CD4-positive, alpha-beta T cell treated with Interferon gamma for 1 hour (primary cell): Measurements from ENCODE around the gene DHX35.

Experiments
- DNase-seq: peaks from one replicate; pipeline ENCODE4 v3.0.0-alpha.2; 2020

The DHX35 gene

DNA sequence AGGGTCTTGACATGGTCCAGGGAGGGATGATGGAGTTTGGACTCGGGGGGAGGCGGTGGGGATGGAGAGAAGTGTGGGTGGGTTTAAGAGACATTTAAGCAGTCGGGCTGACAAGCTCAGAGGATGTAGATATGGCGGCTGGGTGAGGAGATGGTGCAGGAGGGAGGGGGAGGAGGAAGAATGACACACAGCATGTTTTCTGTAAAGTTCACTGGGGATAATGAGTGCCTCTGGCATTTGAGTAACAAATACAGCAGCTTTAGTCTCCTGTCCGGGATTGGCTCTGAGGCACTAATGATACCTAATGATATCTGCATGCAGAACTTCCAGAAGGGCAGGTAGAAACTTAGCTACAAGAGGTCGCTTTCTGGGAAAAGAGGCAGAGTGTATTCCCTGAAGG lies 107.8 kb downstream of the DHX35 start:
- no peak for DNase-seq

DNA sequence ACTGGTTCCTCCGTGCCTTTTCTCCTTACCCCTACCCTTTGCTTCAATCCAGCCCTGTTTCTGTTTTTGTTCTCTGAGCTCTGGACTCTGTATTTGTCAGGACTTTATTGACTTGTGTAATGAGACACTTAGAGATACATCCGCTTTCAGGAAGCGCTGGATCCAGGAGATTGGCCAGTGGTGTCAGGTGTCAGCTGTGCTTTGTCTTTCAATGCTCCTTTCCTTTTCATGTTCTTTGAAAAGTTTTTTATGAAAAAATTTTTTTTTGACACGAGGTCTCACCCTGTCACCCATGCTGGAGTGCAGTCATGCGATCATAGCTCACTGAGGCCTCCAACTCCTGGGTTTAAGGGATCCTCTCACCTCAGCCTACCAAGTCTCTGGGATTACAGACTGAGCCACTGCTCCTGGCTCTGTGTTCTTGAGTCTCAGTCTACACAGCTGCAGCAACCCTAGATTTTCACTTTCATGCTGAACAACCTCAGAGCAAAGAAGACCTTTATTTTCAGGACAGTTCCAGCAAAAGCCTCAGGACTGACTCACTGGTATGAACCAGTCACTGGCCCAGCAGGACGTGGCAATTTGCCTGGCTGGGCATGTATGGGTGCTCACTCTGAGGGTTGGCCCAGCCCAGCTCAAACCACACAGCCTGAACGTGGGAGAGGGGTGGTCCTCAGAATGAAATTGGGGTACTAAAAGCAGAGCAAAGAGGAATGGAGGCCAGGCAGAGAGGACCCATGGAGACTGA lies 108.5 kb downstream of the DHX35 start:
- no peak for DNase-seq

GRCh38 chr20:39072132-39072531 lies 110.0 kb downstream of the DHX35 start:
- no peak for DNase-seq

- DNase-seq: no peak
Measured at GRCh38 chr20:39072653-39073052, 110.5 kb downstream of the DHX35 start.

GRCh38 chr20:39075731-39076130 lies 113.6 kb downstream of the DHX35 start:
- no peak for DNase-seq

DNA sequence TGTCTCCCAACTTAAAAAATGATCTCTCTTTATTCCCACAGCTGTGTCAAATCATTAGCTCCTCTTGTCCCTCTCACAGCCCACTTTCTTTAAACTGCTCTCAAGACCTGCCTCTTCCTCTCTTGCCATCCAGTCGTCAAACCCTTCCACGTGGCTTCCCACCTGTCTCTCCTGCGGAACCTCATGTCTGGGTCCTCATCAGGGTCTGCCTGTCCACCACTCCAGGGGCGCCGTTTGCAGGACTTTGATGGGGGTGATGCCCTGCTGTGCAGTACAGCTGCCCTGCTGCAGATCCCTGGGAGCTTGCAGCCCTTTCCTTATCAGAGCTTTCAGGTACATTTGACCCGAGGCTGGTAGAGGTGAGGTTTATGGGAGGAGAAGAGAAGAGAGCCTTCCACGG lies 114.8 kb downstream of the DHX35 start:
- no peak for DNase-seq

- no peak for DNase-seq
Measured at GRCh38 chr20:39080326-39080725, 118.2 kb downstream of the DHX35 start.

- DNase-seq: peak; percentile 61
Measured at GRCh38 chr20:39081255-39081654, 119.1 kb downstream of the DHX35 start.

- DNase-seq: no peak
Measured at GRCh38 chr20:39082622-39083398, 120.7 kb downstream of the DHX35 start.

DNA sequence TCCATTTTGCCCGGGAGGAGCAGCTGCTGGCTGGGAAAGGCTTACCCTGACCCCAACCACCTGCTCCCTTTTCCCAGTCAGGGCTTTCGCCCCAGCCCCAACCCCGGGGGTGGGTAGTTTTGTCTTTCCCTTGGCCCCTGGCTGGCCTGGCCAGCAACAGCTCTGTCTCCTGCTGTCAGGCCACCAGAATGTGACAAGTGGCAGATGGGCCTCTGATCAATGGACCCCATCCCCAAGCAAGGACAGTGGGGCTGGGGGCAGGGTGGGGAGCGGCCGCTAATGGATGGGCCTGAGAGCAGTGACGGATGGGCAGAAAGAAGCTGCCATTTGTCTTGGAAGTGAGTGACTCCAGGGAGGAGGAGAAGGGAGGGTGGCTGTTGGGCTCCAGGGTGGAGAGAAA lies 121.6 kb downstream of the DHX35 start:
- no peak for DNase-seq

- no peak for DNase-seq
Measured at GRCh38 chr20:39089029-39089428, 126.9 kb downstream of the DHX35 start.
